GM23338 (cell line): ENCODE measurements around the gene PEA15. TPM values are rescaled to one million over a fixed set of nuclear protein-coding genes. Genes with fewer than 3 reads are reported as not detected.

Experiments
- ATAC-seq: fragments of 200-7000 bp; cut with Tn5 transposase; 3 replicates; pipeline ENCODE4 v1.9.1; 2020
- DNase-seq: peaks from one replicate; pipeline ENCODE4 v3.0.0-alpha.2; 2015; ENCODE audit warnings: low spot score
- H2AFZ ChIP-seq: fragments of 200-600 bp; sonication (generic); 2 replicates; pipeline ENCODE4 v1.8.0; 2016; ENCODE audit warnings: antibody characterized with exemption, mild to moderate bottlenecking, moderate library complexity
- H3F3A ChIP-seq: fragments of 200-600 bp; sonication (generic); replicated peaks from 2 replicates; pipeline ENCODE4 v1.8.0; 2017; ENCODE audit warnings: antibody characterized with exemption, mixed run types, low read depth
- H3K27ac ChIP-seq: fragments of 200-600 bp; sonication (generic); 2 replicates; pipeline ENCODE4 v1.6.1; 2016; ENCODE audit warnings: low read depth
- H3K27me3 ChIP-seq: fragments of 200-600 bp; sonication (generic); 2 replicates; pipeline ENCODE4 v1.8.0; 2016; ENCODE audit warnings: mild to moderate bottlenecking, mixed run types, moderate library complexity; ENCODE audit not compliant: insufficient read depth
- H3K36me3 ChIP-seq: fragments of 200-600 bp; sonication (generic); 2 replicates; pipeline ENCODE4 v1.8.0; 2016; ENCODE audit warnings: mild to moderate bottlenecking; ENCODE audit not compliant: insufficient read depth
- H3K4me1 ChIP-seq: fragments of 200-600 bp; sonication (generic); 2 replicates; pipeline ENCODE4 v1.8.0; 2016; ENCODE audit warnings: mild to moderate bottlenecking, moderate library complexity; ENCODE audit not compliant: insufficient read depth
- H3K4me2 ChIP-seq: fragments of 200-600 bp; sonication (generic); 2 replicates; pipeline ENCODE4 v1.7.1; 2017; ENCODE audit warnings: mixed run types
- H3K4me3 ChIP-seq: fragments of 200-600 bp; sonication (generic); 2 replicates; pipeline ENCODE4 v1.6.1; 2016; ENCODE audit warnings: mixed run types
- H3K79me2 ChIP-seq: fragments of 200-600 bp; sonication (generic); replicated peaks from 2 replicates; pipeline ENCODE4 v1.8.0; 2017; ENCODE audit warnings: mild to moderate bottlenecking; ENCODE audit not compliant: insufficient read depth
- H3K9me2 ChIP-seq: fragments of 200-600 bp; sonication (generic); 2 replicates; pipeline ENCODE4 v1.8.0; 2017; ENCODE audit not compliant: insufficient read depth
- H4K20me1 ChIP-seq: fragments of 200-600 bp; sonication (generic); replicated peaks from 2 replicates; pipeline ENCODE4 v1.8.0; 2017; ENCODE audit warnings: mild to moderate bottlenecking; ENCODE audit not compliant: insufficient read depth
- H3K27ac Mint-ChIP-seq: 2 replicates; pipeline ENCODE4 v1.8.0; 2020; ENCODE audit warnings: inconsistent platforms, mild to moderate bottlenecking, moderate library complexity, mixed read lengths
- H3K27me3 Mint-ChIP-seq: 3 replicates; pipeline ENCODE4 v1.8.0; 2022; ENCODE audit warnings: low read depth, mild to moderate bottlenecking, moderate library complexity, mixed read lengths, inconsistent platforms; ENCODE audit not compliant: insufficient read depth, poor library complexity
- H3K36me3 Mint-ChIP-seq: 3 replicates; pipeline ENCODE4 v1.8.0; 2021; ENCODE audit warnings: low read depth, mild to moderate bottlenecking, inconsistent platforms, moderate library complexity, mixed read lengths
- H3K4me1 Mint-ChIP-seq: 3 replicates; pipeline ENCODE4 v1.8.0; 2020; ENCODE audit warnings: mild to moderate bottlenecking, inconsistent platforms, mixed read lengths
- H3K4me3 Mint-ChIP-seq: 3 replicates; pipeline ENCODE4 v1.8.0; 2021; ENCODE audit warnings: moderate library complexity, mild to moderate bottlenecking, inconsistent platforms, mixed read lengths
- H3K9me3 Mint-ChIP-seq: 3 replicates; pipeline ENCODE4 v1.8.0; 2020; ENCODE audit warnings: moderate library complexity, mild to moderate bottlenecking, inconsistent platforms, mixed read lengths
- EZH2 ChIP-seq: fragments of 200-600 bp; sonication (generic); IDR thresholded peaks from one replicate; pipeline ENCODE4 v1.8.0; 2017; ENCODE audit warnings: antibody characterized with exemption, mild to moderate bottlenecking, low read depth; ENCODE audit not compliant: unreplicated experiment
- EZH2phosphoT487 ChIP-seq: fragments of 200-600 bp; sonication (generic); IDR thresholded peaks from one replicate; pipeline ENCODE4 v1.8.1; 2018; ENCODE audit warnings: antibody characterized with exemption; ENCODE audit not compliant: unreplicated experiment
- JUNB ChIP-seq: IDR thresholded peaks from one replicate; pipeline ENCODE4 v1.6.1; 2016; ENCODE audit warnings: antibody characterized with exemption; ENCODE audit not compliant: unreplicated experiment
- NANOG ChIP-seq: IDR thresholded peaks from 2 replicates; pipeline ENCODE4 v1.6.1; 2016; ENCODE audit warnings: antibody characterized with exemption, borderline replicate concordance
- POLR2AphosphoS5 ChIP-seq: IDR thresholded peaks from 2 replicates; pipeline ENCODE4 v1.6.1; 2016; ENCODE audit warnings: antibody characterized with exemption, low read depth
- REST ChIP-seq: IDR thresholded peaks from one replicate; pipeline ENCODE4 v1.6.1; 2018; ENCODE audit warnings: antibody characterized with exemption; ENCODE audit not compliant: unreplicated experiment
- STAT1 ChIP-seq: IDR thresholded peaks from one replicate; pipeline ENCODE4 v1.6.1; 2016; ENCODE audit warnings: antibody characterized with exemption; ENCODE audit not compliant: unreplicated experiment
- ZNF114 ChIP-seq: fragments of 250-450 bp; sonication (Bioruptor Pico); IDR thresholded peaks from 2 replicates; pipeline ENCODE4 v1.5.0; 2020; ENCODE audit warnings: mild to moderate bottlenecking, moderate library complexity
- ZNF331 ChIP-seq: fragments of 250-450 bp; sonication (Bioruptor Pico); IDR thresholded peaks from 2 replicates; pipeline ENCODE4 v1.5.0; 2020; ENCODE audit warnings: low read depth, mild to moderate bottlenecking, moderate library complexity
- polyA plus RNA-seq: library from polyadenylated mRNA; unstranded; fragments of >200 nt; fragmentation: Nextera tagmentation; extraction: Ambion mirVana; gene quantifications from 2 replicates; pipeline ENCODE4 v1.2.1, GENCODE V29; 2016
- total RNA-seq: library from RNA; depleted of rRNA; stranded (reverse); fragments of >200 nt; shearing (Covaris generic); gene quantifications from 2 replicates; pipeline ENCODE4 v1.2.3, GENCODE V29; 2014
- TF ChIP-seq, protein P1 (sequence below), 2 experiments: fragments of 200-600 bp in 1 of 2; sonication (generic) in 1 of 2; conservative IDR thresholded peaks; 2 replicates each; pipeline versions ENCODE4 v1.5.1 to v1.6.1; 2016 to 2017; ENCODE audit warnings: antibody characterized with exemption in 2 of 2, low read depth in 2 of 2, mild to moderate bottlenecking in 2 of 2, moderate library complexity in 1 of 2
- TF ChIP-seq, protein P2 (sequence below): IDR thresholded peaks from 2 replicates; pipeline ENCODE4 v1.6.1; 2016; ENCODE audit warnings: antibody characterized with exemption

The PEA15 gene
- total and polyA plus RNA-seq, 2 experiments from 2014 or later = 60.3 to 80.8 TPM

DNA sequence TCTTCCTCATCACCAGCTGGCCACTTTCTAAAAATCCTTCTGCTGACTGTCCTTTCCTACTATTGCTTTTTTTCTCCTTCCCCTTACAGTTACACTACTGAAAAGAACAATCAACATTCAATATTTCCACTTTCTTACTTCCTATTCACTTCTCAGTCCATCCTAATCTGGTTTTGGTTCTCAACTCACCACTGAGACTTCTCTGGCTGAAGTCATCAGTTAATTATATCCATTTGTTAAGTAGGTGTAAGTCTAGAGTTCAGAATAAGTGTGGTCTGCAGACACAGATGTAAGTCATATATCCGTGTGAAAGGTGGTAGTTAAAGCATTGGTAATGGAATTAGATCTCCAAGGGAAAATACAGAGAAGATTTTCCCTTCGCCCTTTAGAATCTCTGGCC is 21.4 kb downstream of the PEA15 start:
- no peak for TF ChIP-seq ZNF331
- no peak for TF ChIP-seq REST
- TF ChIP-seq EZH2 = no peak
- TF ChIP-seq, protein P1, sequence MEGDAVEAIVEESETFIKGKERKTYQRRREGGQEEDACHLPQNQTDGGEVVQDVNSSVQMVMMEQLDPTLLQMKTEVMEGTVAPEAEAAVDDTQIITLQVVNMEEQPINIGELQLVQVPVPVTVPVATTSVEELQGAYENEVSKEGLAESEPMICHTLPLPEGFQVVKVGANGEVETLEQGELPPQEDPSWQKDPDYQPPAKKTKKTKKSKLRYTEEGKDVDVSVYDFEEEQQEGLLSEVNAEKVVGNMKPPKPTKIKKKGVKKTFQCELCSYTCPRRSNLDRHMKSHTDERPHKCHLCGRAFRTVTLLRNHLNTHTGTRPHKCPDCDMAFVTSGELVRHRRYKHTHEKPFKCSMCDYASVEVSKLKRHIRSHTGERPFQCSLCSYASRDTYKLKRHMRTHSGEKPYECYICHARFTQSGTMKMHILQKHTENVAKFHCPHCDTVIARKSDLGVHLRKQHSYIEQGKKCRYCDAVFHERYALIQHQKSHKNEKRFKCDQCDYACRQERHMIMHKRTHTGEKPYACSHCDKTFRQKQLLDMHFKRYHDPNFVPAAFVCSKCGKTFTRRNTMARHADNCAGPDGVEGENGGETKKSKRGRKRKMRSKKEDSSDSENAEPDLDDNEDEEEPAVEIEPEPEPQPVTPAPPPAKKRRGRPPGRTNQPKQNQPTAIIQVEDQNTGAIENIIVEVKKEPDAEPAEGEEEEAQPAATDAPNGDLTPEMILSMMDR (conservative IDR thresholded peaks at IDR 0.05; ENCODE audit: low read depth in 2 of 2) = no peak
- no peak for TF ChIP-seq JUNB
- no peak for TF ChIP-seq NANOG
- TF ChIP-seq EZH2phosphoT487 = no peak
- no peak for TF ChIP-seq POLR2AphosphoS5
- H3K27me3 ChIP-seq = no peaks in the 10 kb centered on the region
- H3K27ac ChIP-seq = no peak overlapping the region
- no peak overlapping the region for H3K4me3 Mint-ChIP-seq
- H3F3A ChIP-seq = peaks cover 15% of the 10 kb centered on the region; the same call in 1 of the 2 replicates
- no peaks in the 10 kb centered on the region for H3K27me3 Mint-ChIP-seq
- ATAC-seq (no peak), DNase-seq (no peak)
- no peaks in the 10 kb centered on the region for H3K9me3 Mint-ChIP-seq
- H4K20me1 ChIP-seq = peaks cover 8% of the 10 kb centered on the region; the same call in 1 of the 2 replicates
- H2AFZ ChIP-seq = no peak overlapping the region
- peaks cover 69% of the 10 kb centered on the region for H3K36me3 Mint-ChIP-seq
- peaks cover 55% of the 10 kb centered on the region for H3K36me3 ChIP-seq
- no peaks in the 10 kb centered on the region for H3K4me1 Mint-ChIP-seq
- no peaks in the 10 kb centered on the region for H3K4me1 ChIP-seq
- H3K79me2 ChIP-seq = no peaks in the 10 kb centered on the region
- H3K4me2 ChIP-seq = no peak overlapping the region
- H3K27ac Mint-ChIP-seq = no peak overlapping the region
- no peak overlapping the region for H3K4me3 ChIP-seq
- no peaks in the 10 kb centered on the region for H3K9me2 ChIP-seq

GRCh38 chr1:160227034-160227433 is 21.9 kb downstream of the PEA15 start:
- no peak overlapping the region for H3K27ac ChIP-seq
- TF ChIP-seq POLR2AphosphoS5 (no peak), JUNB (no peak), STAT1 (no peak), REST (no peak), EZH2phosphoT487 (no peak), ZNF114 (CRISPR knock-in tag) (no peak), NANOG (no peak), EZH2 (no peak)
- TF ChIP-seq, protein P1 (conservative IDR thresholded peaks at IDR 0.05; ENCODE audit: low read depth in 2 of 2) = no peak
- TF ChIP-seq, protein P2, sequence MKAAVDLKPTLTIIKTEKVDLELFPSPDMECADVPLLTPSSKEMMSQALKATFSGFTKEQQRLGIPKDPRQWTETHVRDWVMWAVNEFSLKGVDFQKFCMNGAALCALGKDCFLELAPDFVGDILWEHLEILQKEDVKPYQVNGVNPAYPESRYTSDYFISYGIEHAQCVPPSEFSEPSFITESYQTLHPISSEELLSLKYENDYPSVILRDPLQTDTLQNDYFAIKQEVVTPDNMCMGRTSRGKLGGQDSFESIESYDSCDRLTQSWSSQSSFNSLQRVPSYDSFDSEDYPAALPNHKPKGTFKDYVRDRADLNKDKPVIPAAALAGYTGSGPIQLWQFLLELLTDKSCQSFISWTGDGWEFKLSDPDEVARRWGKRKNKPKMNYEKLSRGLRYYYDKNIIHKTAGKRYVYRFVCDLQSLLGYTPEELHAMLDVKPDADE = no peak

More at GRCh38 chr1:160227034-160227433, 21.9 kb downstream of the PEA15 start:
- peaks cover 69% of the 10 kb centered on the region for H3K36me3 Mint-ChIP-seq
- Histone ChIP-seq H3K36me3 (peaks cover 55% of the 10 kb centered on the region), H4K20me1 (peaks cover 8% of the 10 kb centered on the region; the same call in 1 of the 2 replicates), H3K4me1 (no peaks in the 10 kb centered on the region), H3K4me3 (no peak overlapping the region), H2AFZ (no peak overlapping the region), H3K9me2 (no peaks in the 10 kb centered on the region), H3K4me2 (no peak overlapping the region), H3K79me2 (no peaks in the 10 kb centered on the region), H3K27me3 (no peaks in the 10 kb centered on the region), H3F3A (peaks cover 15% of the 10 kb centered on the region; the same call in 1 of the 2 replicates)
- H3K9me3 Mint-ChIP-seq = no peaks in the 10 kb centered on the region
- no peak overlapping the region for H3K4me3 Mint-ChIP-seq
- H3K4me1 Mint-ChIP-seq = no peaks in the 10 kb centered on the region
- H3K27me3 Mint-ChIP-seq = no peaks in the 10 kb centered on the region
- ATAC-seq = no peak
- no peak overlapping the region for H3K27ac Mint-ChIP-seq
- DNase-seq = no peak
